ENCODE data around the gene ELOVL6. TPM values are rescaled to one million over a fixed set of nuclear protein-coding genes. Genes with fewer than 3 reads are reported as not detected.
"Not testable (repeated sequence)": the region's sequence is repeated elsewhere in the genome, so short reads cannot be mapped to it uniquely, and the experiment has no call there.

Gene ELOVL6
- polyA plus RNA-seq (2013, experiment 1 of 2) = 93.7 TPM
- polyA plus RNA-seq (2013, experiment 2 of 2) = 99.5 TPM

GRCh38 chr4:110198435-110199416, at the start of gene ELOVL6:
TSS of gene ELOVL6 (minus strand) at chr4:110198615. CDS start at chr4:110198335, 280 bp downstream.
- H3K9me3 ChIP-seq (ENCODE audit: insufficient read depth, low read depth, low read length) = no peaks in the 10 kb centered on the region
- H3K9ac ChIP-seq (ENCODE audit: low read depth, low read length) = peak within 1 kb of the TSS; percentile 84
- H3K36me3 ChIP-seq (ENCODE audit: insufficient read depth, low read length) = 0 out of 2 replicates have a peak, but pooled peaks cover 2% of the 10 kb centered on the region
- peak within 1 kb of the TSS; percentile 93 for H3K27ac ChIP-seq (ENCODE audit: low read depth, low read length)
- WGBS = 1% methylated on average over 47 of the region's 48 CpGs
- H3K27me3 ChIP-seq (ENCODE audit: insufficient read depth, low read length) = no peaks in the 10 kb centered on the region
- peaks cover 23% of the 10 kb centered on the region for H3K4me1 ChIP-seq (ENCODE audit: insufficient read depth, low read length)
- peak within 1 kb of the TSS; percentile 93 for H3K4me3 ChIP-seq (ENCODE audit: low read length)

GRCh38 chr4:110248100-110248499, 49.7 kb upstream of the ELOVL6 start:
- H3K9ac ChIP-seq (ENCODE audit: low read depth, low read length) = no peak overlapping the region
- H3K36me3 ChIP-seq (ENCODE audit: insufficient read depth, low read length) = no peaks in the 10 kb centered on the region
- H3K27me3 ChIP-seq (ENCODE audit: insufficient read depth, low read length) = no peaks in the 10 kb centered on the region
- H3K4me3 ChIP-seq (ENCODE audit: low read length) = no peak overlapping the region
- WGBS = 93% methylated on average over 4 of the region's 4 CpGs
- no peak overlapping the region for H3K27ac ChIP-seq (ENCODE audit: low read depth, low read length)
- H3K4me1 ChIP-seq (ENCODE audit: insufficient read depth, low read length) = peaks cover 5% of the 10 kb centered on the region; the same call in 1 of the 2 replicates
- no peaks in the 10 kb centered on the region for H3K9me3 ChIP-seq (ENCODE audit: insufficient read depth, low read depth, low read length)

GRCh38 chr4:110247591-110247990, 49.2 kb upstream of the ELOVL6 start:
- H3K9me3 ChIP-seq (ENCODE audit: insufficient read depth, low read depth, low read length) = no peaks in the 10 kb centered on the region
- peaks cover 5% of the 10 kb centered on the region; the same call in 1 of the 2 replicates for H3K4me1 ChIP-seq (ENCODE audit: insufficient read depth, low read length)
- H3K36me3 ChIP-seq (ENCODE audit: insufficient read depth, low read length) = no peaks in the 10 kb centered on the region
- no peak overlapping the region for H3K9ac ChIP-seq (ENCODE audit: low read depth, low read length)
- H3K4me3 ChIP-seq (ENCODE audit: low read length) = no peak overlapping the region
- H3K27me3 ChIP-seq (ENCODE audit: insufficient read depth, low read length) = no peaks in the 10 kb centered on the region
- H3K27ac ChIP-seq (ENCODE audit: low read depth, low read length) = no peak overlapping the region
- WGBS = 91% methylated on average over 3 of the region's 3 CpGs

GRCh38 chr4:110245577-110245976, 47.2 kb upstream of the ELOVL6 start:
- Histone ChIP-seq H3K36me3 (ENCODE audit: insufficient read depth, low read length) (no peaks in the 10 kb centered on the region), H3K4me1 (ENCODE audit: insufficient read depth, low read length) (peaks cover 5% of the 10 kb centered on the region; the same call in 1 of the 2 replicates), H3K9me3 (ENCODE audit: insufficient read depth, low read depth, low read length) (no peaks in the 10 kb centered on the region), H3K27ac (ENCODE audit: low read depth, low read length) (no peak overlapping the region), H3K9ac (ENCODE audit: low read depth, low read length) (no peak overlapping the region), H3K27me3 (ENCODE audit: insufficient read depth, low read length) (no peaks in the 10 kb centered on the region), H3K4me3 (ENCODE audit: low read length) (no peak overlapping the region)
- 70% methylated on average over 3 of the region's 5 CpGs for WGBS

- WGBS = 93% methylated on average over 1 of the region's 1 CpG
These were observed 37.9 kb upstream of the ELOVL6 start for GRCh38 chr4:110236324-110236723.

GRCh38 chr4:110233581-110233980, 35.2 kb upstream of the ELOVL6 start:
- H3K9me3 ChIP-seq (ENCODE audit: insufficient read depth, low read depth, low read length); H3K9ac ChIP-seq (ENCODE audit: low read depth, low read length); H3K4me1 ChIP-seq (ENCODE audit: insufficient read depth, low read length); H3K27me3 ChIP-seq (ENCODE audit: insufficient read depth, low read length); H3K36me3 ChIP-seq (ENCODE audit: insufficient read depth, low read length); H3K27ac ChIP-seq (ENCODE audit: low read depth, low read length); H3K4me3 ChIP-seq (ENCODE audit: low read length): not testable (repeated sequence)
- WGBS = 83% methylated on average over 11 of the region's 11 CpGs

More at GRCh38 chr4:110236324-110236723, 37.9 kb upstream of the ELOVL6 start:
- Histone ChIP-seq H3K27ac (ENCODE audit: low read depth, low read length) (no peak overlapping the region), H3K4me1 (ENCODE audit: insufficient read depth, low read length) (no peaks in the 10 kb centered on the region), H3K9me3 (ENCODE audit: insufficient read depth, low read depth, low read length) (no peaks in the 10 kb centered on the region), H3K4me3 (ENCODE audit: low read length) (no peak overlapping the region), H3K9ac (ENCODE audit: low read depth, low read length) (no peak overlapping the region), H3K27me3 (ENCODE audit: insufficient read depth, low read length) (no peaks in the 10 kb centered on the region), H3K36me3 (ENCODE audit: insufficient read depth, low read length) (no peaks in the 10 kb centered on the region)

- Histone ChIP-seq H3K4me1 (ENCODE audit: insufficient read depth, low read length) (no peaks in the 10 kb centered on the region), H3K9me3 (ENCODE audit: insufficient read depth, low read depth, low read length) (no peaks in the 10 kb centered on the region), H3K27ac (ENCODE audit: low read depth, low read length) (no peak overlapping the region), H3K4me3 (ENCODE audit: low read length) (no peak overlapping the region), H3K36me3 (ENCODE audit: insufficient read depth, low read length) (no peaks in the 10 kb centered on the region), H3K27me3 (ENCODE audit: insufficient read depth, low read length) (no peaks in the 10 kb centered on the region), H3K9ac (ENCODE audit: low read depth, low read length) (no peak overlapping the region)
- WGBS = 90% methylated on average over 4 of the region's 4 CpGs
These were observed 33.5 kb upstream of the ELOVL6 start for GRCh38 chr4:110231869-110232268.

- no peak overlapping the region for H3K9ac ChIP-seq (ENCODE audit: low read depth, low read length)
- H3K4me1 ChIP-seq (ENCODE audit: insufficient read depth, low read length) = no peaks in the 10 kb centered on the region
- H3K27me3 ChIP-seq (ENCODE audit: insufficient read depth, low read length) = no peaks in the 10 kb centered on the region
- no peak overlapping the region for H3K27ac ChIP-seq (ENCODE audit: low read depth, low read length)
- no peak overlapping the region for H3K4me3 ChIP-seq (ENCODE audit: low read length)
- H3K36me3 ChIP-seq (ENCODE audit: insufficient read depth, low read length) = no peaks in the 10 kb centered on the region
- WGBS = 93% methylated on average over 1 of the region's 2 CpGs
- H3K9me3 ChIP-seq (ENCODE audit: insufficient read depth, low read depth, low read length) = no peaks in the 10 kb centered on the region
These were observed 30.9 kb upstream of the ELOVL6 start for GRCh38 chr4:110229266-110229665.

- peaks cover 11% of the 10 kb centered on the region; the same call in 1 of the 2 replicates for H3K4me1 ChIP-seq (ENCODE audit: insufficient read depth, low read length)
- no peaks in the 10 kb centered on the region for H3K27me3 ChIP-seq (ENCODE audit: insufficient read depth, low read length)
- no peaks in the 10 kb centered on the region for H3K9me3 ChIP-seq (ENCODE audit: insufficient read depth, low read depth, low read length)
- H3K27ac ChIP-seq (ENCODE audit: low read depth, low read length) = no peak overlapping the region
- 24% methylated on average over 4 of the region's 4 CpGs for WGBS
- no peak overlapping the region for H3K4me3 ChIP-seq (ENCODE audit: low read length)
- no peak overlapping the region for H3K9ac ChIP-seq (ENCODE audit: low read depth, low read length)
- H3K36me3 ChIP-seq (ENCODE audit: insufficient read depth, low read length) = no peaks in the 10 kb centered on the region
These were observed 26.4 kb upstream of the ELOVL6 start for GRCh38 chr4:110224812-110225211.

- Histone ChIP-seq H3K4me3 (ENCODE audit: low read length) (no peak overlapping the region), H3K9ac (ENCODE audit: low read depth, low read length) (no peak overlapping the region), H3K36me3 (ENCODE audit: insufficient read depth, low read length) (no peaks in the 10 kb centered on the region), H3K9me3 (ENCODE audit: insufficient read depth, low read depth, low read length) (no peaks in the 10 kb centered on the region), H3K27me3 (ENCODE audit: insufficient read depth, low read length) (no peaks in the 10 kb centered on the region), H3K4me1 (ENCODE audit: insufficient read depth, low read length) (peaks cover 11% of the 10 kb centered on the region; the same call in 1 of the 2 replicates), H3K27ac (ENCODE audit: low read depth, low read length) (no peak overlapping the region)
- 94% methylated on average over 2 of the region's 2 CpGs for WGBS
These were observed 25.7 kb upstream of the ELOVL6 start for GRCh38 chr4:110224142-110224541.

GRCh38 chr4:110218935-110219334, 20.5 kb upstream of the ELOVL6 start:
- not testable (repeated sequence) for H3K36me3 ChIP-seq (ENCODE audit: insufficient read depth, low read length); H3K4me3 ChIP-seq (ENCODE audit: low read length); H3K9ac ChIP-seq (ENCODE audit: low read depth, low read length); H3K27ac ChIP-seq (ENCODE audit: low read depth, low read length); H3K27me3 ChIP-seq (ENCODE audit: insufficient read depth, low read length); H3K9me3 ChIP-seq (ENCODE audit: insufficient read depth, low read depth, low read length)
- WGBS = 88% methylated on average over 1 of the region's 1 CpG
- H3K4me1 ChIP-seq (ENCODE audit: insufficient read depth, low read length) = peaks cover 11% of the 10 kb centered on the region; the same call in 1 of the 2 replicates

Data from HUES64 (cell line).